Activated CD8-positive, alpha-beta memory T cell treated with anti-CD3 and anti-CD28 coated beads, Interleukin-2, amount 50 U/mL, for 48 hours (primary cell): ENCODE results near the gene DAPK2.

Experiments
- DNase-seq: peaks from one replicate; pipeline ENCODE4 v3.0.0-alpha.2; 2020

The DAPK2 gene

DNA sequence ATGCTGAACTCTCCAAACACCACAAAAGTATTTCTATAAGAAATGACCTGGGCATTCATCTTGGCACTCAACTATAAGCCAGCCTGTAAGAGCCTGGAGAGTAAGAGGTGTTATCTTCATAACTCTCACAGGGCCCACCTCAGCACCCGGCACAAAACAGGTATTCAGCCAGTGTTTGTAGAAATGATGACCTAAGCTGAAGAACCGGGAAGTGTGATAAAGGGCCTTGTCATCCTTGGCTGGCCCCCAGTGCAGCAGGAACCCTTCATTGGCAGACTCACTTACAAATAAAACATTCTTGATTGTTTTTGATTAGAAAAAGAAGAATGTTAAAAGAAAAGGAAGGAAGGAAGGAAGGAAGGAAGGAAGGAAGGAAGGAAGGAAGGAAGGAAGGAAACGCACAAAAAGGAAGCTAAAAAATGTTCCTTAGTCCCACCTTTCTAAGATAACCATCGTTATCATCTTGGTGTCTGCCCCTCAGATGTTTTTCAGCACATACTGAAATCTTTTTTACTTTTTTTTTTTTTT is 52.1 kb downstream of the DAPK2 start:
- DNase-seq = no peak

DNA sequence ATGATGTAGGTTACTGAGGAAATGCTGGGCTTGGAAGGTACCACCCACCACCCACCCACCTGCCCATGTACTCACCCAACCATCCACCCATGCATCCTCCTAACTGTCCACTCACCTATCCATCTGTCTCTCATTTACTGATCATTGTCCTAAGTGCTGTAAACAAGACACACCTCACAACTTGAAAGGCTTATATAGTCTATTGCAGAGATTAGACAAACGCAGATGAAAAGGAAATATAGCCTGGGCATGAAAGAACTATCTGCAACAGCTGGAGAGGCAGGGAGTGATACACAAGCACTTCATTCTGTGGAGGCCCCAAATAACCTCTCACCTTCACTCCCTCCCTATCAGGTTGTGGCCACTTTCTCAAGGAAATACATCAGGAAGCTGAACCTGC is 54.0 kb downstream of the DAPK2 start:
- DNase-seq = no peak

DNA sequence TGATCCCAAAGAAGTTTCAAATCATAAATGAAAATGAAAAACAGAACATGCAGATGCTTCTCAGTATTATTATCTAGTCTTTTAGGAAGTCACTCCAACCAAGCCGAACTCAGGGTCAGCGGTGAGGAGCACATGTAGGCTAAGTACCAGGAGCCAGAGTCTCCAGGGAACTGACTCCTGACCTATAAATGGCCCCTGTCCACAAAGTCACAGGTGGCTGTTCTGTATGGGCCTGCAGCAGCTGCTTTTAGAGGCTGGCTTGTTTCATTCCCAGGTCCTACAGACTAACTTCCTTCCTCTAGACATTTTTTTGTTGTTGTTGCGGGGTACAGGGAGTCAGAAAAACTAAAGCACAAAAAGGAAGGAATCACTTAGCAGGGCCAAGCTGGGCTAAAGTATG is 54.6 kb downstream of the DAPK2 start:
- DNase-seq = no peak

DNA sequence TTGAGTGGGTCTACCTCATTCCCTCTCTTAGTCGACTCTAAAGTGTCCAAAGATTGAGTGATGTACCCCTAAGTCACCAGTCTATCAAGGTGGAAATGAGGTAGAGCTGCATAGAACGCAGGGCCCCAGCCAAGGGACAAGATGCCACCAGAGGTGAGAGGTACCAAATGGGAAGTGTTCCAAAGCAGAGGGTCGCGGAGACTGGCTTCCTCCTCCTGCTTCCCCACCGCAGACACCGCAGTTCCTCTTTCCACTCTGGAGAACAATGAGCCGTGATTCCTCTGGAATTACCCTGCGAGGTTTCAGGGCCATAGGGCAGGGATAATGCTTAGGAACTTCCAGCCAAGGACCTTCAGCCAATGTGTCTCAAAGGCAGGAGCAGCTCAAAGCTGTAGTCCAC is 55.8 kb downstream of the DAPK2 start:
- DNase-seq = no peak

DNA sequence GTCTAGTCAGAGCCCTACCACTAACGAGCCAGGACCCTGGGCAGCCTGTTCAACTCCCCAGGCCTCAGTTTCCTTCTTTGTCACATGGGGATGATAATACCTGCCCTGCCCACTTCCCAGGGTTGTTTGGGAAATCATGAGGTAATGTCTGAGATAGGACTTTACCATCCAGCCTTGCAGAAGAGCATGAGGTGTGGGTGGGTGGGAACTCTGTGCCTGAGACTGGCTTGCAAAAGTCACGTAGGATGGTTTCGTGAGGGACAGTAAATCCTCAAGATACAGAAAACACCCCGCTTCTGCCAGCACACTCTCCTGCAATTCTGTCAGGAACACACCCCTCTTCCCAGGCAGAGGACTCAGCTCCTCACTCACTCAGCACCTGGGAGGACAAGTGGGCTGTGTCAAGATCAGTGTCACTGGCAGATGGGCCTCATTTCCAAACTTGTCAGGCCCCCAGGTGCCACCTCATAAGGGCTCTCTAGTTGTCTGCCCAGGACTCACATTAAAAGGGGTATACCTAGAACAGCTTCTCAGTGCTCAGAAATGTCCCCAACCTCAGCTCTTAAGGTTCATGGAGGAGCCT is 58.4 kb downstream of the DAPK2 start:
- DNase-seq = no peak

DNA sequence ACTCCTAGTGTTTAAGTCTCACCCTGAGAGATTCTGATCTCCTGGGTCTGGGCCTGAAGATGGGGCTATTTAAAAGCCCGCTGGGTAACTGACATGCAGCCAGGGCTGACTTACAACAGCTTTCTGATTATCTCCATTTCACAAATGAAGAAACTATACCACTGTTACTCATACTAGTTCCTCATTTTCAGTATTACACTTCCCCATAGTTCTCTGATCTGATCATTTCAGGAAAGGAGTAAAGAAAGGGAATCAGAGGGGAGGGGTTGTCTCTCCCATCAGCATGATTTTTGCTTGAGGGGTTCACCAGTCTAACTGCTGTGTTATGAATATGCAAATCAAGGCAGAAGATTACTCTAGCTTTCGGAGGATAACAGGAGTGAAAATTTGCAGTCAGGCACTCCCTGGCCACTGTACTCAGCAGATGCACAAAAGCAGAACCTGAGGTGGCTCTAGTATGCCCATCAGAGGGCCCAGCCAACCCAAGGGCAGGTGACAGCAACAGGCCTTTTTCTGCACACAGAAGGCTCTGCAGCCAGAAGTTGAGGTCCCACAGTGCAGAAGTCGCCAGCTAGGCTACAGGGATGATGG is 59.4 kb downstream of the DAPK2 start:
- no peak for DNase-seq

DNA sequence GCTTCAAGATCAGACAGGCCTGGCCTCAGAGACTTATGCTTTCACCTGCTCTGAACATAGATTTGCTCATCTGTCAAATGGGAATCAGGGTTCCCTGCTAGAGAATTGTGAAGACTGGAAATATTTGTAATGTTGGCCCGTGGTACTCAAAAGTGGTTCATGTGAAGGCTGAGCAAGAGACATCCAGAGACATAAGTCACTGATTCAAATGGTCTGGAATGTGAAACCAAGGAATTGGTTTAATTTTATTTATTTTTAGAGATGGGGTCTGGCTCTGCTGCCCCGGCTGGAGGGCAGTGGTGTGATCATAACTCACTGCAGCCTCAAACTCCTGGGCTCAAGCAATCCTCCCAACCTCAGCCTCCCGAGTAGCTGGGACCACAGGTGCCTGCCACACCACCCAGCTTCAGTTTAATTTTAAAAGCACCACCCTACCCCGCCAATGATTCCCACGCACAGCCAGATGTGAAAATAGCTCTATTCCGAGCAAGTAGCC is 60.1 kb downstream of the DAPK2 start:
- DNase-seq = no peak

DNA sequence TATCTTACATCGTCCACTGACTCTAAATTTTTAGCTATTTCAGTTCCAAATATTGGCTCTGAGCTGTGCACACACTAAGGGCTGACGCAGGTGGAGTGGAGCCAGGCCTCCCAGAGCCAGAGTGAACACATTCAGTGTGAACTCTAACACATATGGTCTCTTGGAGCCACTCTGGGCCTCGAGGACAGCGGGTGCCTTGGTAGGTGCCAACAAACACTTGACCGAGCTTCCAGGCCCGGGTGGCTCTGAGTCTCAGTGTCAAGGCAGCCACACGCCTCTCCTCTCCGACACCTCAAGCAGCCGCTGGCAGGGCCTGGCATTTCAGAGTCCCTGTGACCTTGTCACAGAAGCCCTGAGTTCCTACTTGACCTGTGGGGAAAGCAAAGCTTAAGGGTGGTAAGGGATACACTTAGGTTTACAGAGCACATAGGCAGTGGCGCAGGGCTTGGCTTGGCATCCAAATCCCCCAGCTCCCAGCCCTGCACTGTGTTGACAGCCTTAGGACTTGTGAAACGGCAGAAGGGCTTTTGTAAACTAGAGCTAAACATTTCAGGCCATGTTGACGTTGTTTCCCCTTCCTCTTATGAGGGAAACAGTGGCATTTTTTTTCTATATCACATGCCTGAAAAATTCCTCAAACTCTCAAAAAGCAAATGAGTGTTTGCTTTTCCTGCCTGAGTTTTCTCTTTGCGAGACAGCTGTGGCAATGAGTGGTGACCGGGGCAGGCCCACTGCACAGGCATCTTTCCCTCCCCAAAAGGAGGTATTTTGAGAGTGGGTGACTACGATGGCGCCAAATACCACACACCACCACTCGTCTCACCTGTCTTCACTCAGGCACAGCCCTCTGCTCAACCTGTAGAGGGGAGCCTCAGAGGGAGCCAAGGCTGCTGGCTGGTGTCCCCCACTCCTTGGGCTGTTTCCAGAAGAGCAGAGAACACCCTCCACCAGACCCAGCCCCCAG is 60.8 kb downstream of the DAPK2 start:
- no peak for DNase-seq

DNA sequence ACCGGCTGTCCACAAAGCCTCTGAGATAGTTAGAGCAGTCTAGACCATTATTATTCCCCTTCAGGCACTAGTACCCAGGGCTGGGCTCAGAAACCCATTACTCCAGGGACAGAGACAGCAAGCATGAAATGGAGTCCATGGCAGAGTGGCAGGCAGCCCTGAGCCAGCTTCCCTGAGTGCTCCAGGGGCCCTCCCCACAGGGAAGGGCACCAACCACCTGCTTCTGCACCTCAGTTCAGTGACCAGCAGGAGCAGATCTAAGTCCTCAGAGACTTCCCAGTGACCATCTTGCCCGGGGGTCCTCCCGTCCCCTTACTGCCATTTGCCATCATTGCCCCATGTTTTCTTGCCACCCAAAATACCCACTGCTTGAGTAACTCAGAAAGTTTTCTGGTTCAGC is 62.0 kb downstream of the DAPK2 start:
- DNase-seq = no peak

DNA sequence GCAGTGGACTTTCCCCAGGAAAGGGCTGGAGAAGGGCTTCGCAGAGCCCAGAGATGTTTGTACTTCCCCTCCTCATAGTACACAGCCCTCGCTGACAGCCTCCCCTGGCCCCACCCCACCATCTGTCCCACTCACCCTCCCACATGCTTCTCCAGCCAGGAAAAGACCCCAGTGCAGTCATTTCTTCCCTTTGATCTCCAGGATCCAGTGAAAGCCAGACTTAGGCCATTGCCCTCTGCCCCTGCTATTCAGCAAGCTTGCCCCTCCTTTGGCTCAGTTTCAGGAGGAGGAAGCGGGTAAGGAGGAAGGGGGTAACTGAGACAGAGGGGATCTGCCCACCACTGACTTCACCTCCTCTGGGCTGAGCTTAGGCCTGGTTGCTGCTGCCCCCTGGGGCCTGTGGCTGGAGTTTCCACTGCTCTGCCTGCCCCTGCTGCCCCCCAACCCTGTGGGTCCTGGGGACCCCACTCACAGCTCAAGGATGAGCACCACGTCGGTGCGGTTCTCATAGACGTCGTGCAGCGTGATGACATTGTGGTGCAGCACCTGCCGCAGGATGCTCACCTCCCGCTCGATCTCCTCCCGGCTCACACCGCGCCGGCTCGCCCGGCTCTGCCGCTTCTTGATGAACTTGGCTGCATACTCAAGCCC is 63.1 kb downstream of the DAPK2 start:
- peak; percentile 46 for DNase-seq

DNA sequence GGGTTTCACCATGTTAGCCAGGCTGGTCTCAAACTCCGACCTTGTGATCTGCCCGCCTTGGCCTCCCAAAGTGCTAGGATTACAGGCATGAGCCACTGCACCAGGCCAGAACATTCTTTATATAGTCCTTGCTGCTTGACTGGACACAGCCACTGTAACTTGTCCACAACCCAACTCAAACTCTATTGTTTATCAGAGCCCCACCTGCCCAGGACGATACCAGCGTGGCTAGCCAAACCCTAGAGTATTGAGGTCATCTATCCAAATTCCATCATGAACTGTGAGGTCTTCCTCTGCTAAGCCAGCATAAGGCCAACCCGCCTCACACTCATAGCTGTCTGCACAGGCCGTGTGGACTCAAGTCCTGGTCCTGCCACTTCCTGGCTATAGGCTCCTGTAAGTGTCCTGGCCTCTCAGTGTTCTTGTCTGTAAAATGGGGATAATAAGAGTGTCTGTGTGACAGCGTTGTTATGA is 63.9 kb downstream of the DAPK2 start:
- peak; percentile 26 for DNase-seq

DNA sequence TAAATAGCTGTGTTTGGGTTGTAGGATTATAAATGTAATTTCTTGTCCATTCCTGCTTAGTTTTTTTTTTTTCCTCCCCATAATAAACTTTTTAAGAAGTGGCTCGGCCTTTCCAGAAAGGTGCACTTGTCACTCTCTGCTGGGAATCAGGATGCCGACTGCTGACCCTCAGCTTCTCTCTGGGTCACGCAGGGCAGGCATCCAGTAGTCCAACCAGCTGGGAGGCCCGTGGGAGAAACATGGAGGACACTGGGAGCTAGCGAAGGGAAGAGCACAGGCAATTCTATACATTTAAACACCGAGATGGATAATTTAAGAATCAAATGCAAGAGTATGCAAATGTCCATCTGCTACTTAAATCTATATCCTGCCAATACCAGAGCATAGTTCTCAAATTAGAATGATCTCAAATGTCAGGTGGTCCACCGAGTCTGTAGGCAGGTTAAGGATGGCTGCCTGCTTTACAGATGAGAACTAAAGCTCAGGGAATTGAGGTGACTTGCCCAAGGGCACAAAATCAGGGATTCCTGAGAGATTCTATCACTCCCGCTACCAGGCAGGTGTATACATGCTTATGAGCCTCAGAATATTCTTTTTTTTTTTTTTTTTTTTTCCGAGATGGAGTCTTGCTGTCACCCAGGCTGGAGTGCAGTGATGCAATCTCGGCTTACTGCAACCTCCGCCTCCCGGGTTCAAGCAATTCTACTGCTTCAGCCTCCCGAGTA is 64.5 kb downstream of the DAPK2 start:
- DNase-seq = no peak

DNA sequence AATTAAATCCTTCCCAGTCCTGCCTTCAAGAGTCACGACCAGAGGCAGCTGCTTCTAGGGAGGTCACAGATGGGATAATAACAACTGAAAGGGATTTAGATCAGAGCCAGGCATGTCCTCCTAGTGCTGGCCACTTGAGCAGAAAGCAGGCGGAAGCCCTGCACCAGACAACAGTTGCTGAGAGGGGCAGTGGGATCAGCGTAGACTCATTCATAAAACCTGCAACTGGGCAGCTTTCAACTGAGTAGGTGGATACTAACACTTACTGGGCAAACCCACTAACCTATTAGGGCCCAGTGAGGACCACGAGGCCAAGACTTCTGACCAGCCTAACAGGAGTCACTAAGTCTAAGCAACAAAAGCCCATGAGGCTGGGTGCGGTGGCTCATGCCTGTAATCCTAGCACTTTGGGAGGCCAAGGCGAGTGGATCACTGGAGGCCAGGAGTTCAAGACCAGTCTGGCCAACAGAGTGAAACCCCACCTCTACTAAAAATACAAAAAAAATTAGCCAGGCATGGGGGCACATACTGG is 67.0 kb downstream of the DAPK2 start:
- no peak for DNase-seq

DNA sequence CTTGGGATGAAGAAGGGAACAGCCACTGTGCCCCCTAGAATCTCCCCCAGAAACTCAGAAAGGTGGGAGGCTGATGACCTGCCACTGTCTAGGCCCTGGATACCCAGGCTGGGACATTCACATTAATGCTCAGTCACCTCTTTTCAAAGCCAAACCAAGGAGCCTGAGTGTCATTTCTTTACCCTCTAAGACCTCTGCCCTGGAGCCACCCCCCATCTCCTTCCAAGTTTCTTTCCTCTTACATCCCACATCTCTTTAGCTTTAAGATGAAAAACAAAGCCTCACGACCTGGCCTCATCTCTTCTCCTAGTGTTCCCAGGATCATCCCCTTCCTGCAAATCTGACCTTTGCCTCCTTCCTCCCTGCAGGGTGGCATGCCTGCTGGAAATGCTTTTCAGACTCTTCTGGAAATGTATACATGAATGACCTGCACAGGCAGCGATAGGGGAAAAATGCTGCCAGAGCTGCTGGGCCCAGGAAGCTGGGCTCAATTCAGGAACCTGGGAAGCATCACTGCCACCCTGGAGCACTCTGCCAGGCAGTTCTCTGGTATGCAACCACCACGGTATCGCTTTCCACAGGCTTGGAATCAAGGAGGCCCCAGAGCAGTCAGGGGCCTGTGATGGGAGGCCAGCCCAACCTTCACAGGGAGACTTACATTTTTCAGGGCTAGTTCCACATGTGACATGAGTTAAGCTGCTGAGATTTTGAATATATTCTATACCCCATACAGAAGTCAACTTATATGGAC is 67.6 kb downstream of the DAPK2 start:
- no peak for DNase-seq

DNA sequence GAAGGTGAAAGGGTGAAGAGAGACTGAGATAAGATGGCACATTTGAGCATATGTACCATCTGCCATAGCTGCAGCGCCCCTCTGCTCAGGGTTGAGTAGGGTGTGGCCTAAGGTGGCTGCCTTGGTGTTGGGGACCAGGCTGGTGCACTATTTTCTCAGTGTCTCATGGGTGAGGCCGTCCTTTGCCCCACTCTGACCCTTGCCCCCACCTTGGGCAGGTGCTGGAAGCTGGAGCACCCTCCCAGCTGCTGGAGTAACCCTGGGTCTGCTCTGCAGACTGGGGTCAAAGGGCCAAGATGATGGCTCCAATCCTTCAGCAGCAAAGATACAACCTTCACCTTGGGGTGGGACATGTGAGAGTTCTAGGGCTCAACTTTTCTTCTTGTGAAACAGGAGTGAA is 69.2 kb downstream of the DAPK2 start:
- peak; percentile 42 for DNase-seq

DNA sequence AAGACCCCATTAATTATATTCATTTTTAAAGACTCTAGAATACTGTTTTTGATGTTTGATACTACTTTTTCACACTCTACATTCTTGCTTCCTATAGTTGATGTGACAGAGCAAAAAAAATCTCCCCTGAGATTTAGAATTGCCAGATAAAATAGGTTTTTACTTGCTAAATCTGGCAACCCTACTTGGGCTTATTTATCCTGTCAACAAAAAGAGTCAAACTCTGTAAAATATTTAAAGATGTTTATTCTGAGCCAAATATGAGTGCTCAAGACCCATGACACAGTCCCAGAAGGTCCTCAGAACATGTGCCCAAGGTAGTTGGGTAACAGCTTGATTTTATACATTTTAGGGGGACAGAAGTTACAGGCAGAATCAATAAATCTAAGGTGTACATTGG is 72.3 kb downstream of the DAPK2 start:
- no peak for DNase-seq

DNA sequence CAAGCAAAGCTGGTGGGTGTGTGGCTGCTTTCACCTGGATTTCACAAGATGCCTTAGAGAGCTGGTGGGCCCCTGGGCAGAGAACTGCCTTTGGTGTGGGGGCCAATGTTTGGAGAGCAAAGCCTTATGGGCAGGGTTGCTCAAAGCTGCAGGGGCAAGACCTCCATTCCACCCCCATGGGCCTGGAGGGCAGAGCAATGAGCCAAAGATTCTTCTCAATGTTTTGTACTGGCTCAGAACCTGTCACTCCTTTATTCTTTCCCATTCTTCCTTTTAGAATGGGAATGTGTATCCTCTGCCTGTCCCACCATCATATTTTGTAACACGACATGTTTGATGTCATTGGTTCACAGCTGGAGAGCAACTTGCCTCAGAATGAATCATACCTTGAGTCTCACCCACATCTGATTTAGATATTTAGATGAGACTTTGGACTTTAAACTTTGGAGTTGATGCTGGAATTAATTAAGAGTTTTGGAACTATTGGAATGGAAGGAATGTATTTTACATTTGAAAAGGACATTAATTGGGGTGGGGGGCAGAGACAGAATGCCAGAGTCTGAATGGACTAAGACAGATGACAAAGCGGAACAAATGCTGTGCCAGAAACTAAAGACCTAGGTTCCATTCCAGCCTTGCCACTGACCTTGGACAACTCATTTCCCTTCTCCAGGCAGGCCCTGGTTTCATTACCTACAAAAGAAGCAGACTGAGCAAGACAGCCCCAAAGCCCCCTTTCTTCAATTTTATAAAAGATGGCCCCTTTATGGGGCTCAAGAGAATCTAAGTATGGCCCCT is 72.9 kb downstream of the DAPK2 start:
- DNase-seq = peak; percentile 30

DNA sequence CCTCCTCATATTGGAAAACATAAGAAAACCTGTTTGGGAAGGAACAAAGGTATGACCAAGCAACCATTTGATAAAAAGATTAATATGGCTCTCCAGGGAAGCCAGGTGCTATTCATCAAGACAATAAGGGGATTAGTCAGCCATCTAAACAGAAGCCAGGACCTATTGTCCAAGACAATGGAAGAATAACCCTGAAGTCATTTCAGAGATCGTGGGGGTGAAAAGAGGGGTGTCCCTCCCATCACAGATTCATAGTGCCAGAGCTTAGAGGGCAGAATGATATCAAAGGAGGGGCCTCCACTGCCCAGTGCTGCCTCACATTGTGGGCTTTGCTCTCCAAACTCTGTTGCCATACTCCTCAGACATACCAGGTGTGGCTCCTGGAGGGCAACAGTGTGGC is 73.5 kb downstream of the DAPK2 start:
- DNase-seq = peak; percentile 38

DNA sequence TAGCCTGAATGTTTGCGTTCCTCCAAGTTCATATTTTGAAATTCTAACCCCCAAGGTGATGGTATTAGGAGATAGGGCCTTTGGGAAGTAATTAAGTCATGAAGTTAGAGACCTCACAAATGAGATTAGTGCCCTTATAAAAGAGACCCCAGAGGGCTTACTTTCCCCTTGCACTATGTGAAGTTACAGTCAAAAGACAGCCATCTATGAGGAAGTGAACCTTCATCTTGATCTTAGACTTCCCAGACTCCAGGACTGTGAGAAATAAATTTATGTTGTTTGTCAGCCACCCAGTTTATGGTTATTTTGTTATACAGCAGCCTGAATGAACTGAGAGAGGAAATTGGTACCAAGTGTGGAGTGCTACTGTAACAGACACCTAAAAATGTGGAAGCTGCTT is 74.4 kb downstream of the DAPK2 start:
- DNase-seq = no peak

DNA sequence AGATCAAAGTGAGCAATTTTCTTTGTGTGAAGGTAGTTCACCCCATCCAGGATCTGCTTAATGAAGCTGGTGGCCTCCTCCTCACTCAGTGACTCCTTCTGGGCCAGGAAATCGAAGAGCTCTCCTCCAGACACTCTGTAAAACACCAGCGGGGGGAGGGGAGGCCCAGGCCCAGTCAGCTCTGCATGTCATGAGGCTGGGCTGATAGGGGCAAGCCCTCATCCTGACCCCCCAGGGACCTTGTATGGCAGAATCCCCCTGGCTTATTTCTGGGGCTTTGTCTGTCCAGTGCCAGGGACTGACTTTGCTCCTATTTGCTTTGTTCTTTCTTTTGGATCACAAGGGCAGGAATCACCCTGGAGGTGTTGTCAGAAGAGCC is 74.9 kb downstream of the DAPK2 start:
- DNase-seq = peak; percentile 73
